Right lobe of liver (tissue), 6 donors: ENCODE results near the gene VPS13C. TPM values are rescaled to one million over a fixed set of nuclear protein-coding genes. Genes with fewer than 3 reads are reported as not detected.

ENCODE experiments used
- ATAC-seq, 4 donors: fragments of 200-7000 bp; cut with Tn5 transposase; one replicate each; pipeline ENCODE4 v1.9.1; 2020; ENCODE audit warnings: mild to moderate bottlenecking in 4 of 4, moderate library complexity in 4 of 4
- DNase-seq, 3 donors: peaks; one replicate each; pipeline ENCODE4 v3.0.0-alpha.2; 2020
- H3K27ac ChIP-seq, 3 donors: fragments of 200-600 bp; one replicate each; pipeline ENCODE4 v1.8.0; 2022
- H3K27me3 ChIP-seq, 2 donors: fragments of 200-600 bp; one replicate each; pipeline ENCODE4 v1.8.0; 2022
- H3K36me3 ChIP-seq, 4 donors: fragments of 200-600 bp; sonication (generic) in 1 of 4; one replicate each; pipeline versions ENCODE4 v1.5.1 to v1.8.0; 2017 to 2022; ENCODE audit warnings: control low read depth in 1 of 4
- H3K4me1 ChIP-seq, 4 donors: fragments of 200-600 bp; sonication (generic) in 1 of 4; one replicate each; pipeline versions ENCODE4 v1.5.1 to v1.8.0; 2017 to 2022; ENCODE audit warnings: control low read depth in 1 of 4
- H3K4me3 ChIP-seq, 3 donors: fragments of 200-600 bp; one replicate each; pipeline ENCODE4 v1.8.0; 2022
- H3K9me3 ChIP-seq, 4 donors: fragments of 200-600 bp; sonication (generic) in 1 of 4; one replicate each; pipeline versions ENCODE4 v1.5.1 to v1.8.0; 2017 to 2022; ENCODE audit warnings: control low read depth in 1 of 4
- POLR2A ChIP-seq: fragments of 450-650 bp; IDR thresholded peaks from one replicate; pipeline ENCODE4 v1.6.1; 2017; ENCODE audit warnings: antibody characterized with exemption, mild to moderate bottlenecking
- WGBS: methylation state at CpG from one replicate; pipeline ENCODE4 v1.1.6; 2018; ENCODE audit warnings: low coverage, low lambda C conversion rate; ENCODE audit not compliant: insufficient coverage; ENCODE audit errors: missing lambda C conversion rate; 5-methylcytosine and 5-hydroxymethylcytosine counted together
- intact Hi-C, 2 donors: fragments of 100-400 bp; cut with DNase I; formaldehyde crosslinking; loops; one replicate each; pipeline versions ENCODE4 v1.11.2 to v1.14.1; 2022
- total RNA-seq, 6 experiments: library from RNA; depleted of rRNA in 2 of 6; stranded (reverse); fragments of >200 nt in 2 of 6; fragmentation: NEBNext Ultra II Directional in 3 of 6; extraction: Animal tissue kit (Norgen Biotek cat#: 25700) in 3 of 6; gene quantifications; one replicate each; pipeline versions ENCODE4 v1.1.0 to v1.2.4, GENCODE V29; 2016 to 2023
- TF ChIP-seq, protein P1 (sequence below), 4 donors: fragments of 200-600 bp in 3 of 4; fragments of 450-650 bp in 1 of 4; IDR thresholded peaks; one replicate each; pipeline versions ENCODE4 v1.5.1 to v1.8.0; 2016 to 2022; ENCODE audit warnings: antibody characterized with exemption in 4 of 4, mild to moderate bottlenecking in 2 of 4
- donor health status: DM: no; HTN: yes; CAD: no.
- donor health status: DM: no; HTN: no; CAD: no.
- donor health status: DM: no; HTN: no; CAD: no.
- donor health status: DM: no; HTN: yes; CAD: no.
- donor health status: DM: no; HTN: yes; CAD: no.

VPS13C gene
- total RNA-seq, 6 experiments from 2014 or later, result 17.5 to 34.6 (median 27.3) TPM

DNA sequence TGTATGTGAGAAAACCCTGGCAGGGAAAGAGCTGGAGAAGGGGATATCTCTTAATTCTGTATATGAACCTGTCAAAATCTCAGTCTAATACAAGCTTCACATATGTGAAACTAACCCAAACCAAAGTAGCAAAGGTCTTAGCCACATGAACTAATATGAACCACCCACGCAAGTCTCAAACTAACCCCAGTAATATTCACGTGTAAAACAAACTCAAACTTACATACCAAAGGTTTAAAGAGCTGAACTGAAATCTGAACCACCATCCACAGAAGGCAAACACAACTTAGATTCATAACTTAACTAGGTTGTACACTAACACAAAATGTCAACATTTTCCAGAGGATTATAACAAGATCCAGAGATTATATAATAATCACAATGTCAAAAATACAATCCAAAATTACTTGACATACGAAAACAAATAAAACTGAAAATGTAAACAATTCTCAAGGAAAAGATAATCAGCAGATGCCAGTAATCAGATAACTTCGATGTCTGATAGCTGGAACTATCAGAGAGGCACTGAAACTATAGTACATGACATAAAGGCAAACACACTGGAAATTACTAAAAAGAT, 64.1 kb downstream of the VPS13C start:
- Histone ChIP-seq H3K27me3 (no peaks in the 10 kb centered on the region), H3K27ac (no peak overlapping the region), H3K36me3 (no peaks in the 10 kb centered on the region), H3K9me3 (no peaks in the 10 kb centered on the region), H3K4me3 (no peak overlapping the region), H3K4me1 (no peaks in the 10 kb centered on the region)
- WGBS, result 94% methylated on average over 4 of the region's 4 CpGs
- ATAC-seq, result no peak
- no peak for DNase-seq
- intact Hi-C loops, result no loop called here
- TF ChIP-seq, protein P1, sequence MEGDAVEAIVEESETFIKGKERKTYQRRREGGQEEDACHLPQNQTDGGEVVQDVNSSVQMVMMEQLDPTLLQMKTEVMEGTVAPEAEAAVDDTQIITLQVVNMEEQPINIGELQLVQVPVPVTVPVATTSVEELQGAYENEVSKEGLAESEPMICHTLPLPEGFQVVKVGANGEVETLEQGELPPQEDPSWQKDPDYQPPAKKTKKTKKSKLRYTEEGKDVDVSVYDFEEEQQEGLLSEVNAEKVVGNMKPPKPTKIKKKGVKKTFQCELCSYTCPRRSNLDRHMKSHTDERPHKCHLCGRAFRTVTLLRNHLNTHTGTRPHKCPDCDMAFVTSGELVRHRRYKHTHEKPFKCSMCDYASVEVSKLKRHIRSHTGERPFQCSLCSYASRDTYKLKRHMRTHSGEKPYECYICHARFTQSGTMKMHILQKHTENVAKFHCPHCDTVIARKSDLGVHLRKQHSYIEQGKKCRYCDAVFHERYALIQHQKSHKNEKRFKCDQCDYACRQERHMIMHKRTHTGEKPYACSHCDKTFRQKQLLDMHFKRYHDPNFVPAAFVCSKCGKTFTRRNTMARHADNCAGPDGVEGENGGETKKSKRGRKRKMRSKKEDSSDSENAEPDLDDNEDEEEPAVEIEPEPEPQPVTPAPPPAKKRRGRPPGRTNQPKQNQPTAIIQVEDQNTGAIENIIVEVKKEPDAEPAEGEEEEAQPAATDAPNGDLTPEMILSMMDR (IDR thresholded peaks at IDR 0.05), result no peak
- no peak for TF ChIP-seq POLR2A

DNA sequence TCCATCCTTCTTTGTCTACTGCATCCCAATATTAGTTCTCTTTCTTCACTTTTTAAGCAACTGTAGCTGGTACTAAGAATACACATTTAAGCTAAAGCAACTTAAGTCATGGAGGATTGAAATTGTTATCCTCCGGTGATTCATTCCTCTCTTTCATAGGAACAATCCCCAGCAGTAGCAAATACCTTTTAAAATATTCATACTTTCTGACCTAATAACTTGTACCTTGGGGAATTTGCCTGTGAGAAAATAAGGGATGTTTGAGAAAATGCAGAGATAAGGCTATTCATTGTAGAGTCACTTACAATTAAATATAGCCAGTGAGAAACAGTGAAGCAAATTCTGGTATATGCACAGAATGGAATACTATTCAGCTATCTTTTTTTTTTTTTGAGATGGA, 66.0 kb downstream of the VPS13C start:
- Histone ChIP-seq H3K4me3 (no peak overlapping the region), H3K9me3 (no peaks in the 10 kb centered on the region), H3K27me3 (no peaks in the 10 kb centered on the region), H3K36me3 (peaks cover 0 to 3% (median 0%) of the 10 kb centered on the region in 4 donors), H3K4me1 (no peaks in the 10 kb centered on the region), H3K27ac (no peak overlapping the region)
- intact Hi-C loops, result no loop called here
- ATAC-seq (no peak), DNase-seq (no peak)
- WGBS, result 100% methylated on average over 1 of the region's 1 CpG
- TF ChIP-seq, protein P1 (IDR thresholded peaks at IDR 0.05), result no peak
- no peak for TF ChIP-seq POLR2A

DNA sequence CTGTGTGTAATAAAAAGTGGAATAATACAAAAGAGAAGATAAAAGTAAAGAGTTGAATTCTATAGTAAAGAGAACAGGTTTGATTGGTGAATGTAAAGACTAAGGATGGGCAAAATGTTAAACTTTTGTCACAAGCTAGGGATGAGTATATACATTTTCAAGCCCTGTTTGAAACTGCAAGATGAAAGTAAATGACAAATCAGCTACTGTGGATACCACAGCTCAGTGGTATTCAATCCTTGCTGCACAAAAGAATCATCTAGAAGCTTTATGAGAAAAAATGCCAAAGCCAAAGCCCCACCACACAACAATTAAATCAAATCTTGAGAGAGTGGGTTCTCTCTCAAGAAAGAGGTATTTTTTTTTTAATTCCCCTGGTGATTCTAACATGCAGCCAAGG, 67.7 kb downstream of the VPS13C start:
- Histone ChIP-seq H3K4me3 (no peak overlapping the region), H3K27me3 (no peaks in the 10 kb centered on the region), H3K27ac (no peak overlapping the region), H3K4me1 (no peaks in the 10 kb centered on the region), H3K9me3 (no peaks in the 10 kb centered on the region), H3K36me3 (peaks cover 0 to 3% (median 0%) of the 10 kb centered on the region in 4 donors)
- DNase-seq (no peak), ATAC-seq (no peak)
- intact Hi-C loops, result no loop called here
- TF ChIP-seq, protein P1 (IDR thresholded peaks at IDR 0.05), result no peak
- no peak for TF ChIP-seq POLR2A

DNA sequence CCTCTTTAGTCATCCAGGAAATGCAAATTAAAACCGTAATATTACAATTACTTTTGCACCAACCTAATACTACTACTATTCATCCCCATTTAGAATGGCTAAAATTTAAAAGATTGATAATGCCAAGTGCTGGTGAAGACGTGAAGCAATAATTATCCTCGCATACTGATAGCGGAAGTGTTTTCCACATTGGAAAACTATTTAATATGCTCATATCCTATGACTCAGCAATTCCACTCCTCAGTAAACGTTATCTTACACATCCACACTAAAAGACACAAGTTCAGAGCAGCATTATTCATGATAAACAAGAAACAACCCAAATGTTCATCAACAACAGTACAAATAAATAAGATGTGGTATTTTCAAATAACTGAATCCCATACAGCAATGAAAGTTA, 70.6 kb downstream of the VPS13C start:
- no peaks in the 10 kb centered on the region for H3K9me3 ChIP-seq
- TF ChIP-seq, protein P1 (IDR thresholded peaks at IDR 0.05), result no peak
- TF ChIP-seq POLR2A, result no peak
- WGBS, result 71% methylated on average over 5 of the region's 5 CpGs
- H3K4me1 ChIP-seq, result no peaks in the 10 kb centered on the region
- DNase-seq, result no peak
- ATAC-seq, result no peak
- H3K27me3 ChIP-seq, result no peaks in the 10 kb centered on the region
- intact Hi-C loops, result no loop called here
- H3K4me3 ChIP-seq, result no peak overlapping the region
- H3K36me3 ChIP-seq, result peaks cover 0 to 3% (median 0%) of the 10 kb centered on the region in 4 donors
- H3K27ac ChIP-seq, result no peak overlapping the region

DNA sequence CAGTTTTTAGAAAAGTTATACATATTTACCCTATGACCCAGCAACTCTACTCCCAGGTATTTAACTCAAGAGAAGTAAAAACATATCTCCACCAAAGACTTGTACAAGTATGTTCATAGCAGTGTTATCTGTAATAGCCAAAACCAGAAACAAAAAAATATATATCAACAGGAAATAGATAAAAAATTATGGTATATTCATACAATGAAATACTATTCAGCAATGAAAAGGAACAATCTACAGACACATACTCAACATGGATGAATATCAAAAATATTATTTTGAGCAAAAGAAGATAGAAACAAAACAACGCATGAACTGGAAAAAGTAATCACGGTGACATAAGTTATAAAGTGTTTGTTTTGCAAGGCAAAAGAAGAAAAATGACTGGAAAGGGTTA, 72.4 kb downstream of the VPS13C start:
- intact Hi-C loops, result no loop called here
- no peak overlapping the region for H3K27ac ChIP-seq
- H3K36me3 ChIP-seq, result peaks cover 0 to 8% (median 3%) of the 10 kb centered on the region in 4 donors
- WGBS, result 91% methylated on average over 2 of the region's 2 CpGs
- no peaks in the 10 kb centered on the region for H3K27me3 ChIP-seq
- H3K4me1 ChIP-seq, result no peaks in the 10 kb centered on the region
- no peaks in the 10 kb centered on the region for H3K9me3 ChIP-seq
- H3K4me3 ChIP-seq, result no peak overlapping the region
- TF ChIP-seq POLR2A, result no peak
- TF ChIP-seq, protein P1 (IDR thresholded peaks at IDR 0.05), result no peak
- DNase-seq (no peak), ATAC-seq (no peak)
